K562 (cell line): ENCODE results near the gene CAMK1D. TPM values are rescaled to one million over a fixed set of nuclear protein-coding genes. Genes with fewer than 3 reads are reported as not detected.

Source experiments
- ATAC-seq: fragments of 200-7000 bp; cut with Tn5 transposase; 3 replicates; pipeline ENCODE4 v1.9.1; 2020; ENCODE audit warnings: moderate library complexity
- BruUV-seq: library from RNA; stranded (reverse); fragments of 400-500 nt; replicated peaks from 2 replicates; lab custom pipeline; 2021; lab: Mats Ljungman, UMichigan
- CTCF ChIA-PET: fragments of 300-600 bp; formaldehyde crosslinking; extraction: SDS; loops from one replicate; lab custom pipeline; 2021; ENCODE audit warnings: low intra/inter-chr PET ratio; lab: Yijun Ruan, JAX
- POLR2A ChIA-PET: fragments of 300-600, 350-650 bp; sonication (Branson Sonifier 250); formaldehyde crosslinking; extraction: SDS; loops from one replicate; lab custom pipeline; 2021; ENCODE audit warnings: antibody characterized with exemption, inconsistent platforms; lab: Yijun Ruan, JAX
- DNase-seq, 4 experiments: peaks; one replicate each; pipeline versions ENCODE4 v3.0.0 to v3.0.0-alpha.2; 2011 to 2018; ENCODE audit warnings: low spot score in 3 of 4, mixed read lengths in 3 of 4; ENCODE audit errors: extremely low read depth in 1 of 4
- FAIRE-seq: peaks from 2 replicates; lab custom pipeline; 2011; peaks lifted over from hg19 to GRCh38; lab: Jason Lieb, UNC
- H2AFZ ChIP-seq: 2 replicates; pipeline ENCODE4 v1.6.0; 2011; ENCODE audit warnings: low read depth, low read length, control low read depth, inconsistent platforms
- H3K27ac ChIP-seq: fragments of 200-600 bp; 3 replicates; pipeline ENCODE4 v1.8.0; 2011; ENCODE audit warnings: low read depth, mild to moderate bottlenecking, control low read depth, inconsistent platforms, low read length, moderate library complexity, mixed read lengths; ENCODE audit errors: extremely low read depth
- H3K27me3 ChIP-seq, 2 experiments: fragments of 300-600 bp in 1 of 2; 2 replicates in 1 of 2; 3 replicates in 1 of 2; pipeline versions ENCODE4 v1.6.0 to v1.8.0; 2011; ENCODE audit warnings: inconsistent platforms in 2 of 2, low read length in 2 of 2, mild to moderate bottlenecking in 1 of 2, mixed read lengths in 1 of 2, moderate library complexity in 1 of 2; ENCODE audit not compliant: control insufficient read depth in 2 of 2, insufficient read depth in 2 of 2
- H3K36me3 ChIP-seq: fragments of 300-600 bp; 3 replicates; pipeline ENCODE4 v1.8.0; 2011; ENCODE audit warnings: mild to moderate bottlenecking, low read length, inconsistent platforms; ENCODE audit not compliant: control insufficient read depth, insufficient read depth
- H3K4me1 ChIP-seq, 2 experiments: fragments of 200-600 bp in 1 of 2; replicated peaks in 1 of 2; 2 replicates in 1 of 2; 3 replicates in 1 of 2; pipeline versions ENCODE4 v1.5.1 to v1.8.0; 2011; ENCODE audit warnings: inconsistent platforms in 2 of 2, low read length in 2 of 2, mild to moderate bottlenecking in 1 of 2, mixed read lengths in 1 of 2, moderate library complexity in 1 of 2; ENCODE audit not compliant: control insufficient read depth in 2 of 2, insufficient read depth in 2 of 2
- H3K4me2 ChIP-seq: 2 replicates; pipeline ENCODE4 v1.6.1; 2011; ENCODE audit warnings: low read length, control low read depth, inconsistent platforms, mixed read lengths; ENCODE audit not compliant: insufficient read depth
- H3K4me3 ChIP-seq: fragments of 200-600 bp; sonication (generic), shearing (Covaris generic); 2 replicates; pipeline ENCODE4 v1.5.1; 2016; ENCODE audit warnings: control low read depth, inconsistent platforms
- H3K79me2 ChIP-seq: fragments of 200-600 bp; 3 replicates; pipeline ENCODE4 v1.8.0; 2011; ENCODE audit warnings: low read length, inconsistent platforms; ENCODE audit not compliant: control insufficient read depth, insufficient read depth
- H3K9ac ChIP-seq, 2 experiments: 2 replicates each; pipeline versions ENCODE4 v1.6.0 to v1.6.1; 2011; ENCODE audit warnings: low read depth in 2 of 2, low read length in 2 of 2, control low read depth in 1 of 2, inconsistent platforms in 1 of 2, mild to moderate bottlenecking in 1 of 2, mixed read lengths in 1 of 2; ENCODE audit not compliant: insufficient read depth in 1 of 2
- H3K9me1 ChIP-seq: one replicate; pipeline ENCODE4 v1.6.0; 2011; ENCODE audit warnings: inconsistent platforms, mild to moderate bottlenecking, low read length, moderate library complexity; ENCODE audit not compliant: control insufficient read depth, insufficient read depth
- H3K9me3 ChIP-seq: replicated peaks from 2 replicates; pipeline ENCODE4 v1.5.1; 2011; ENCODE audit warnings: low read depth, low read length, inconsistent platforms; ENCODE audit not compliant: control insufficient read depth, insufficient read depth
- H4K20me1 ChIP-seq: replicated peaks from 2 replicates; pipeline ENCODE4 v1.6.1; 2011; ENCODE audit warnings: low read length, inconsistent platforms, mixed read lengths; ENCODE audit not compliant: control insufficient read depth, insufficient read depth
- ARNT ChIP-seq, 2 experiments: fragments of 450-650 bp; IDR thresholded peaks; 2 replicates each; pipeline ENCODE4 v1.6.1; 2016; ENCODE audit warnings: mild to moderate bottlenecking in 1 of 2
- DACH1 ChIP-seq: fragments of 450-650 bp; IDR thresholded peaks from 2 replicates; pipeline ENCODE4 v1.6.1; 2018; ENCODE audit not compliant: partially characterized antibody
- FOXK2 ChIP-seq, 2 experiments: fragments of 450-650 bp; IDR thresholded peaks in 1 of 2; conservative IDR thresholded peaks in 1 of 2; 2 replicates each; pipeline ENCODE4 v1.6.1; 2016; ENCODE audit warnings: low read depth in 2 of 2, mild to moderate bottlenecking in 1 of 2
- ILF3 ChIP-seq: fragments of 450-650 bp; IDR thresholded peaks from 2 replicates; pipeline ENCODE4 v1.6.1; 2018; ENCODE audit warnings: antibody characterized with exemption, mild to moderate bottlenecking, moderate library complexity, borderline replicate concordance
- KAT8 ChIP-seq: fragments of 450-650 bp; IDR thresholded peaks from 2 replicates; pipeline ENCODE4 v1.6.1; 2016; ENCODE audit warnings: low read depth, mild to moderate bottlenecking
- MBD2 ChIP-seq: sonication (generic); IDR thresholded peaks from 2 replicates; pipeline ENCODE4 v1.6.1; 2016; ENCODE audit warnings: low read depth, borderline replicate concordance
- NCOA2 ChIP-seq, 2 experiments: fragments of 450-650 bp; IDR thresholded peaks; 2 replicates each; pipeline ENCODE4 v1.6.1; 2018; ENCODE audit warnings: mild to moderate bottlenecking in 2 of 2, moderate library complexity in 1 of 2; ENCODE audit not compliant: partially characterized antibody in 2 of 2
- NEUROD1 ChIP-seq: fragments of 150-350 bp; IDR thresholded peaks from 2 replicates; pipeline ENCODE4 v1.6.1; 2014; ENCODE audit warnings: borderline replicate concordance, low read length, low read depth; ENCODE audit not compliant: partially characterized antibody
- PTTG1 ChIP-seq: fragments of 450-650 bp; IDR thresholded peaks from 2 replicates; pipeline ENCODE4 v1.6.1; 2016; ENCODE audit warnings: low read depth, mild to moderate bottlenecking, missing genetic modification characterization, missing compliant biosample characterization
- RBFOX2 ChIP-seq: fragments of 200-400 bp; formaldehyde crosslinking; IDR thresholded peaks from 2 replicates; pipeline ENCODE4 v1.6.1; 2017; ENCODE audit warnings: low read depth, mild to moderate bottlenecking, low read length, moderate library complexity
- RFX5 ChIP-seq: IDR thresholded peaks from 2 replicates; pipeline ENCODE4 v1.6.1; 2011; ENCODE audit warnings: low read depth, mild to moderate bottlenecking, improper control_type of control experiment, low read length
- SOX6 ChIP-seq: fragments of 450-650 bp; IDR thresholded peaks from 2 replicates; pipeline ENCODE4 v1.6.1; 2014; ENCODE audit warnings: mild to moderate bottlenecking
- TAL1 ChIP-seq: fragments of 450-650 bp; IDR thresholded peaks from 2 replicates; pipeline ENCODE4 v1.6.1; 2016; ENCODE audit warnings: mild to moderate bottlenecking
- TRIM28 ChIP-seq: fragments of 450-650 bp; IDR thresholded peaks from 2 replicates; pipeline ENCODE4 v1.6.1; 2017
- ZBED1 ChIP-seq: IDR thresholded peaks from 2 replicates; pipeline ENCODE4 v1.6.1; 2014
- ZBTB17 ChIP-seq: fragments of 450-650 bp; formaldehyde crosslinking; IDR thresholded peaks from 2 replicates; pipeline ENCODE4 v1.4.0; 2020; ENCODE audit warnings: mild to moderate bottlenecking
- ZKSCAN1 ChIP-seq: fragments of 150-350 bp; IDR thresholded peaks from 2 replicates; pipeline ENCODE4 v1.6.1; 2016; ENCODE audit warnings: low read depth, low read length
- ZNF23 ChIP-seq: fragments of 250-450 bp; sonication (Bioruptor Pico); IDR thresholded peaks from 2 replicates; pipeline ENCODE4 v1.4.0; 2020; ENCODE audit warnings: mild to moderate bottlenecking
- WGBS: fragments of 100-300 bp; shearing (Covaris generic); methylation state at CpG from one replicate; pipeline ENCODE4 v1.1.6; 2016; ENCODE audit warnings: low coverage, mixed read lengths; ENCODE audit not compliant: insufficient coverage; ENCODE audit errors: missing lambda C conversion rate; 5-methylcytosine and 5-hydroxymethylcytosine counted together
- in situ Hi-C: fragments of 300-500 bp; cut with MboI; formaldehyde crosslinking; loops from 4 replicates; pipeline ENCODE4 v1.15.0; 2018; ENCODE audit warnings: inconsistent platforms, mixed read lengths
- intact Hi-C: fragments of 100-400 bp; cut with micrococcal nuclease; formaldehyde crosslinking; loops from 2 replicates; pipeline ENCODE4 v1.14.2; 2022
- polyA plus RNA-seq, 8 experiments: library from polyadenylated mRNA; depleted of rRNA in 4 of 8; stranded (reverse) in 5 of 8; unstranded in 3 of 8; fragments of >200 nt; fragmentation: Nextera tagmentation in 2 of 8; fragmentation: Illumina TruSeq in 1 of 8; extraction: Ambion mirVana in 2 of 8; extraction: Trizol in 1 of 8; gene quantifications; 2 replicates each; pipeline versions ENCODE4 v1.2.1 to v1.2.3, GENCODE V29; 2011 to 2014; ENCODE audit warnings: inconsistent platforms in 1 of 8, missing spikeins in 1 of 8
- total RNA-seq, 7 experiments: library from RNA; depleted of rRNA in 6 of 7; stranded (reverse); fragments of >200 nt in 6 of 7; fragmentation: Illumina TruSeq in 2 of 7; extraction: Trizol in 2 of 7; gene quantifications; 2 replicates each; pipeline versions ENCODE4 v1.2.1 to v1.2.3, GENCODE V29; 2011 to 2021; ENCODE audit warnings: low replicate concordance in 1 of 7
- TF ChIP-seq, protein P1 (sequence below), 2 experiments: fragments of 450-650 bp; IDR thresholded peaks; 2 replicates each; pipeline ENCODE4 v1.6.1; 2016
- TF ChIP-seq, protein P2 (sequence below): fragments of 250-450 bp; sonication (Bioruptor Pico); IDR thresholded peaks from 2 replicates; pipeline ENCODE4 v1.6.1; 2021; ENCODE audit warnings: mild to moderate bottlenecking
- TF ChIP-seq, protein P3 (sequence below): fragments of 250-450 bp; sonication (Bioruptor Pico); IDR thresholded peaks from 2 replicates; pipeline ENCODE4 v1.9.0; 2021; ENCODE audit warnings: mild to moderate bottlenecking
- TF ChIP-seq, protein P4 (sequence below): fragments of 450-650 bp; formaldehyde crosslinking; IDR thresholded peaks from 2 replicates; pipeline ENCODE4 v1.4.0; 2020; ENCODE audit warnings: mild to moderate bottlenecking, moderate library complexity

The CAMK1D gene
- total and polyA plus RNA-seq, 9 of the 15 experiments (the other 6 are each of a cell fraction or from before 2014, with no cell fraction given), result 0.12 to 0.24 (median 0.20) TPM; not detected in 5

DNA sequence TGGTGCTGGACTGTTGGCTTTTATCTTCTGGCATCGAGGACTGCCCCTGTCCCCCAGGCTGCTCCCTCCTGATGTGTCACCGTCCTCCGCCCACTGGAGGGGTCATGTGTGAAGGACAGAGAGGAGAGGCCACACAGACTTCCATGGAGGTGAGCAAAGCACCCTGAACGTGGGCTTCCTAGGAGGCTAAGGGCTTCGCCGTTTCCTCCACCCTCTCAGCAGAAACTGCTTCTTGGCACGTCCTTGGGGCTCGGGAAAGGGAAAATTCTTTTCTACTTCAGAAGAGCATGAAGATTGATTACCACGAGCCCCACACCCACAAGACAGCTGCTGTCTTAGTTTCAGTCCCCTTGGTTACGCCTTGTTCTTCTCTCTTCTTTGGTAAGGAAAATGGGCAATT is 433.9 kb downstream of the CAMK1D start (continued):
- TF ChIP-seq, protein P1, sequence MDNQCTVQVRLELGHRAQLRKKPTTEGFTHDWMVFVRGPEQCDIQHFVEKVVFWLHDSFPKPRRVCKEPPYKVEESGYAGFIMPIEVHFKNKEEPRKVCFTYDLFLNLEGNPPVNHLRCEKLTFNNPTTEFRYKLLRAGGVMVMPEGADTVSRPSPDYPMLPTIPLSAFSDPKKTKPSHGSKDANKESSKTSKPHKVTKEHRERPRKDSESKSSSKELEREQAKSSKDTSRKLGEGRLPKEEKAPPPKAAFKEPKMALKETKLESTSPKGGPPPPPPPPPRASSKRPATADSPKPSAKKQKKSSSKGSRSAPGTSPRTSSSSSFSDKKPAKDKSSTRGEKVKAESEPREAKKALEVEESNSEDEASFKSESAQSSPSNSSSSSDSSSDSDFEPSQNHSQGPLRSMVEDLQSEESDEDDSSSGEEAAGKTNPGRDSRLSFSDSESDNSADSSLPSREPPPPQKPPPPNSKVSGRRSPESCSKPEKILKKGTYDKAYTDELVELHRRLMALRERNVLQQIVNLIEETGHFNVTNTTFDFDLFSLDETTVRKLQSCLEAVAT (IDR thresholded peaks at IDR 0.05), result no peak
- TF ChIP-seq TRIM28 (no peak), SOX6 (no peak), NCOA2 (IDR thresholded peaks at IDR 0.05; ENCODE audit: partially characterized antibody in 2 of 2) (no peak), ZBTB17 (CRISPR knock-in tag) (no peak), ILF3 (no peak), MBD2 (no peak)
- TF ChIP-seq, protein P2, sequence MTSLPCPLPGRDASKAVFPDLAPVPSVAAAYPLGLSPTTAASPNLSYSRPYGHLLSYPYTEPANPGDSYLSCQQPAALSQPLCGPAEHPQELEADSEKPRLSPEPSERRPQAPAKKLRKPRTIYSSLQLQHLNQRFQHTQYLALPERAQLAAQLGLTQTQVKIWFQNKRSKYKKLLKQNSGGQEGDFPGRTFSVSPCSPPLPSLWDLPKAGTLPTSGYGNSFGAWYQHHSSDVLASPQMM (CRISPR knock-in tag), result no peak

DNA sequence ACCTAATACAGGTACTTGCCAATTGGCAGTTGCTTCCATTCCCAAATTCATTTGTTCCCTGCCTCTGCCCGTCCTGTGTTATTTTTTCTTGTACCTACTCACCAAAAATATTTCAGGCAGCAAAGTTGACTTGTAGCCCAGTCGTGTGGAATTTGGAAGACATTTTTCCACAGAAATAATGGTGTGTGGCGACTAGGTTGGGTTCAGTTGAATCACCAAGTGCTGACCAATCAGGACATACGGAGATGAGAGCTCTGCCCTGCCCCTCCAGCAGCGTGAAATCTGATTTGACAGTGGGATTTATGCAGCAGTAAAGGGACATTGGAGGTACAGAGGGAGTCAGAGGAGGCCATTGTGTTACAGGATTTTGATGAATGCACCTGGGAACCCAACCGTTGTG is 435.3 kb downstream of the CAMK1D start:
- Histone ChIP-seq H3K36me3 (no peaks in the 10 kb centered on the region), H3K4me3 (no peak overlapping the region), H4K20me1 (no peaks in the 10 kb centered on the region), H3K9me1 (no peaks in the 10 kb centered on the region), H3K27ac (no peak overlapping the region), H3K4me1 (no peaks in the 10 kb centered on the region), H3K27me3 (peaks cover 13 to 35% of the 10 kb centered on the region in 2 experiments; a peak in 4 of 5 replicates), H3K4me2 (no peak overlapping the region), H3K79me2 (no peaks in the 10 kb centered on the region), H3K9me3 (no peaks in the 10 kb centered on the region), H3K9ac (no peak overlapping the region), H2AFZ (no peak overlapping the region)
- in situ Hi-C loops (no loop called here), intact Hi-C loops (loop anchor here (10.0 kb wide), 2 partner anchors 120 to 290 kb away; no protein-coding TSS in a partner anchor)
- no TSS peak for BruUV-seq
- DNase-seq, result no peak
- FAIRE-seq, result no peak
- ChIA-PET POLR2A (no interaction called here), CTCF (no interaction called here)
- WGBS, result 2% methylated on average over 6 of the region's 6 CpGs
- ATAC-seq, result no peak
- TF ChIP-seq, protein P3, sequence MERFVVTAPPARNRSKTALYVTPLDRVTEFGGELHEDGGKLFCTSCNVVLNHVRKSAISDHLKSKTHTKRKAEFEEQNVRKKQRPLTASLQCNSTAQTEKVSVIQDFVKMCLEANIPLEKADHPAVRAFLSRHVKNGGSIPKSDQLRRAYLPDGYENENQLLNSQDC, result no peak
- TF ChIP-seq ZKSCAN1 (no peak), RBFOX2 (no peak), TAL1 (no peak), ARNT (IDR thresholded peaks at IDR 0.05) (no peak), PTTG1 (tag) (no peak), FOXK2 (conservative IDR thresholded peaks at IDR 0.05 in 1 of 2, IDR thresholded peaks at IDR 0.05 in 1 of 2; ENCODE audit: low read depth in 2 of 2) (no peak), DACH1 (no peak), NEUROD1 (no peak), ZBED1 (no peak), KAT8 (no peak), RFX5 (no peak), ZNF23 (CRISPR knock-in tag) (no peak)
- TF ChIP-seq, protein P4, sequence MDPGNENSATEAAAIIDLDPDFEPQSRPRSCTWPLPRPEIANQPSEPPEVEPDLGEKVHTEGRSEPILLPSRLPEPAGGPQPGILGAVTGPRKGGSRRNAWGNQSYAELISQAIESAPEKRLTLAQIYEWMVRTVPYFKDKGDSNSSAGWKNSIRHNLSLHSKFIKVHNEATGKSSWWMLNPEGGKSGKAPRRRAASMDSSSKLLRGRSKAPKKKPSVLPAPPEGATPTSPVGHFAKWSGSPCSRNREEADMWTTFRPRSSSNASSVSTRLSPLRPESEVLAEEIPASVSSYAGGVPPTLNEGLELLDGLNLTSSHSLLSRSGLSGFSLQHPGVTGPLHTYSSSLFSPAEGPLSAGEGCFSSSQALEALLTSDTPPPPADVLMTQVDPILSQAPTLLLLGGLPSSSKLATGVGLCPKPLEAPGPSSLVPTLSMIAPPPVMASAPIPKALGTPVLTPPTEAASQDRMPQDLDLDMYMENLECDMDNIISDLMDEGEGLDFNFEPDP (CRISPR knock-in tag), result no peak
